HG03575 (cell line): Measurements from ENCODE around the gene RIPOR1.
"Not testable (repeated sequence)": the region's sequence is repeated elsewhere in the genome, so short reads cannot be mapped to it uniquely, and the experiment has no call there.

Experiments
- ATAC-seq: cut with Tn5 transposase; IDR thresholded peaks from one replicate; pipeline ENCODE4 v1.9.1; 2021; ENCODE audit not compliant: unreplicated experiment, insufficient number of reproducible peaks, low FRiP score; ENCODE audit errors: extremely low read depth

The RIPOR1 gene

GRCh38 chr16:67528222-67528869, at the start of gene RIPOR1:
TSS of gene RIPOR1 (plus strand) at chr16:67528829. CDS start at chr16:67538447, 9,618 bp downstream.
- ATAC-seq = no peak

GRCh38 chr16:67480833-67481560, 47.6 kb upstream of the RIPOR1 start, which contains the start of gene ATP6V0D1:
TSS of gene ATP6V0D1 (minus strand) at chr16:67481157. CDS start at chr16:67481086, 71 bp downstream.
- ATAC-seq = peak; percentile 67

GRCh38 chr16:67481561-67482232, 46.9 kb upstream of the RIPOR1 start:
- ATAC-seq = no peak

DNA sequence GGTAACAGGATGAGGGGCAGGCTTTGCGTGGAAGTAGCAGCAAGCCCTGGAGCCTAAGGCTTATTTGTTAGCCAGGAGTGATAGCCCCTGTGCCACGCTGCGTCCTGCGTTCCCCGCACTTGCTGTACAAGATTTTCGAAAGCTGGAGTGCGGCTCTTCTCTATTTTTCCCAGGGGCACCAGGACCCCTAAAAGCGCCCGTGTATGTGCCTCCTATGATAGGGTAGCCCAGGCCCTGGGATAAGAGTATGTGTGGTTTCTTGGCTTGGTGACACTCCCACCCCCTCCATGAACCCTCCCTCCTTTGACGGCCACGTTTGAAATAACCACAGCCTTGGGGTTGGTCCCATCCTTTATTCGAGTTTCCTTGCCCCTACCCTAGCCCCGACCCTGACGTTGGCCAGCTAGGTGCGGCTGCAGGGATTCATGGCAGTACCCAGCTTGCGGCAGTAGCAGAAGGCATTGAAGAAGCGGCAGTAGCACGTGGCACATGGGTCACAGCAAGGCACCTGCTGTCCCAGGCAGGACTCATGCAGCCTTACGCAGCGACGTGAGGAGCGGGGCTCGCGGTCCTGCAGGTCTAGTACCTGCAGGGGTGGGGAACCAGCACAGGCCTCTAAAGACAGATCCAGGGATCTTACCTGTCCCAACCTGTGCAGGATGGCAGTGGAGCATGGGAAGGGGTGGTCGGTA, 46.2 kb upstream of the RIPOR1 start:
- ATAC-seq = no peak

- no peak for ATAC-seq
Measured at GRCh38 chr16:67483150-67483549, 45.5 kb upstream of the RIPOR1 start, which contains the start of gene AGRP. TSS of gene AGRP (minus strand) at chr16:67483547. CDS start at chr16:67483398, 149 bp downstream.

- no peak for ATAC-seq
Measured at GRCh38 chr16:67483731-67484525, 44.7 kb upstream of the RIPOR1 start.

DNA sequence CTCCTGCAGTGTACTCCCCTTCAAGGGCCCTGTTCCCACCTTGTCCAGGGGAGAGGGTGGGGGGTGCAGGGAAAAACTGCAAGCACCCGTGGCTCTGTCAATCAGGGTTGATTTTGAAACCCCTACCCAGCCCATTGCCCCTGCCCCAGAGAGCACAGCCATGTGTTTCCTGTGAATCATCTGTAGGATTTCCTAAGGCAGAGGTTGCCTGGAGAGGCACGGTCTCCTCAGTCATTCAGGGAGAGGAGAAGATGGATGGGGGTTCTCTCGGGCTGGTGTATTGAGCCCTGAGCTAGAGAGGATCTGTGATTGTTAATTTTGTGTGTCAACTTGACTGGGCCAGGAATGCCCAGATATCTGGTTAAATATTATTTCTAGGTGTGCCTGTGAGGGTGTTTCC, 41.8 kb upstream of the RIPOR1 start:
- no peak for ATAC-seq

- not testable (repeated sequence) for ATAC-seq
Measured at GRCh38 chr16:67487561-67487960, 41.1 kb upstream of the RIPOR1 start.

DNA sequence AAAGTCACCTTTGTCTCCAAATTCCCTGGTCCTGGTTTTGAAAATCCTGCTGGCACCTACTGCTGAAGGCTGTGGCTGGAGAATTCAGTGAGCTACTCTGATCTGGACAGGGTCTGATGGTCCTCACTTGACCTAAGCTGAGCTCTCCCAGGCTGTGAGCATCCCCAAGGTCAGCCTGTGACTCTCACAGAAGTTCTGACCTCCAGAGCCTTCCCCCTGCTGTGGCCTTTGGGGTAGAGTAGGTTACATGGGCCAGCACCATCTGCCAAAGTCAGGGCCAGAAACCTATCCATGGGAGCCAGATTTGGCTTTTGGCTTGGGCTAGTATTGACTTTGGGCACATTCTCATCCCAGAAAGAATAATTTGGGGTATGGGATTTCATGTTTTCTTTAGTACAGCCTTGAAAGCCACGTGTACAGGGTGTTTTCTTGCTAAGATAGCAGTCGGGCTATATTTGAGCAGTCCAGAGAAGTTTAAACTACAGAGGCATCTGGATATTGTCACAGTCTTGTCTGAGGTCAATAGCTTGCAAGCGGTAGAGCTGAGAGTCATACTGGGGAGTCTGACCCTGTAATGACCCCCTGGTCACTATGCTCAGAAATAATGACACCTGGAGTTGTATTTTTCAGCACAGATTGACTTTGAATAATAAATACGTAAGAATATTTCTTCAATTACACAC, 39.1 kb upstream of the RIPOR1 start:
- ATAC-seq = no peak

DNA sequence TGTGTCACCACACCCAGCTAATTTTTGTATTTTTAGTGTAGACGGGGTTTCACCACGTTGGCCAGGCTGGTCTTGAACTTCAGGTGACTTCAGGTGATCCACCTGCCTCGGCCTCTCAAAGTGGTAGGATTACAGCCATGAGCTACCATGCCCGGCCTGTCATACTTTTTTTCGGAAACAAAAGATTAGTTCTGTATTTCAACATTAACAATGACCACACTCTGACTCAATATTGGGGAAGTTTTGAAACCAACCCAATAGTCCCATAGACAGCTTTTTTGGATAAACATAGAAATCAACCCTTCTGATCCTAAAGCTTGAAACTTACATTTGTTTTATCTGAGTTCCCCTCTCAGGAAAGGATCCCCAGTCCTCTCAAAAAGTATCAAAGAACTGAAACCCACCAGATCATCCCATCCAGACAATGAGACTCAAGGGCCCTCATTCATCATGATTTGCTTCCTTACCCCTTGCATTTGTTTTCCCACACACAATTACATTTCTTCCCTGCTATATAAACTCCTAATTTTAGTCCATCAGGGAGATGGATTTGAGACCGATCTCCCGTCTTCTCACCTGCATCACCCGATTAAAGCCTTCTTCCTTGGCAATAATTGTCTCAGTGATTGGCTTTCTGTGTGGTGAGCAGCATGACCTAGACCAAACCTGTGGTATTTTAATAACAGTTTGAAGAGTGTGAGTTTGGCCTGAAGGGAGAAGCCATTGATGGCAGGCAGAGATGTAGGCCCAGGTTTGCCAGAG, 38.1 kb upstream of the RIPOR1 start:
- ATAC-seq = no peak

GRCh38 chr16:67499106-67499505, 29.5 kb upstream of the RIPOR1 start:
- ATAC-seq = no peak

DNA sequence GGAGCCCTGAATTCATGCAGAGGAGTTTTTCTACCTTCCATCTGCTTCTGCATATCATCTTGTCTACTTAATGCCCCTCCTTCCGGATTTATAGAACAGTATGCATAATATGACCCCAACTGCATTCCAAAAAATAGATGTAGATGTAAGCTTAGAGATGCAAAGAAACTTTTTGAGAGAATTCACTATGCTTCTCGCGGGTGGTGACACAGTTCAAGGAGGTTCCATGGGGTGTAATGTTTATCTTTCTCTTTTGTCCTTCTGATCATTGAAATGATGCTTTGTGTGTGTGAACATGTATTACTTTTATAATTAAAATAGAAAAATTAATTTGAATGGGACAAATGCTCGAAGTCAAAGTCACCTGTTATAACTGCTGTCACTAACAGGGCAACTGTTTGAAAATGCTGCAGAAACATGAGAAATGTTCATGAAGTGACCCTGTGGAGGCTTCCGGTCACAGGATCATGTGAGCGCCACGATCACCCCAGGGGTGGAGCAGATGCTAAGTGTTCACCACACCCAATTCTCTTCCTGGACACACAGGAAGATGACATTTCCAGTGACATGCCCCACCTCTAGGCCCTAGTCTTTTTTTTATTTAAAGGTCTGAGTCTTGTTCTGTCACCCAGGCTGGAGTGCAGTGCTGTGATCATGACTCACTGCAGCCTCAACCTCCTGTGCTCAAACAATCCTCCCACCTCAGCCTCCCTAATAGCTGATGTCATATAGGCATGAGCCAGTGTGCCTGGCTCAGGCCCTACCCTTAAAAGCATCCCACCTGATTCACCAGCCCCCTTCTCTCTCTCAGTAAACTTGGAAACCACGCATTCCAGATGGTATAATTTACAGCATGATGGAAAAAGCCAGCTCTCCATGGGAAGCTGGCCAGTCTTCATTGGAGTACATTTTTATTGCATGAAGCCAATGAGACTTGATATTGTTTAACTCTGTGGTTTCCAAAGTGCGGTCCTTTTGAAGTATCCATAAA, 24.3 kb upstream of the RIPOR1 start:
- ATAC-seq = no peak

DNA sequence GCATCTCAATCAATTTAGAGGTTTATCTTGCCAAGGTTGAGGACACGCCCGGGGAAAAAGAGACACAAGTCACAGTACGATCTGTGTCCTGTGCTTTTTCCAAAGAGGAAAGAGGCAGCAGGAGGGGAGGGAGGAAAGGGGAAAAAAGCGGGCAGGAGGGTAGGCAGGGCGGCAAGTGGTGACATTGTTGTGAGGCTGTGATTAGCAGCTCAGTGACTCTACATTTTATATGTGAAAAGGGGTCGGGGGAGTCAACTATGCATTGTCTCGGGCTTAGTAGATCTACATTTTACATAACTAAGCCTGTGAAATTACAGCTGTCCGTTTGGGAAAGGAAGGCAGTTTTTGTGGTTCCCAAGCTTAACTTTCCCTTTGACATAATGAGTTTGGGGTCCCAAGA, 22.2 kb upstream of the RIPOR1 start:
- ATAC-seq = no peak

GRCh38 chr16:67509016-67509415, 19.6 kb upstream of the RIPOR1 start:
- ATAC-seq = no peak

DNA sequence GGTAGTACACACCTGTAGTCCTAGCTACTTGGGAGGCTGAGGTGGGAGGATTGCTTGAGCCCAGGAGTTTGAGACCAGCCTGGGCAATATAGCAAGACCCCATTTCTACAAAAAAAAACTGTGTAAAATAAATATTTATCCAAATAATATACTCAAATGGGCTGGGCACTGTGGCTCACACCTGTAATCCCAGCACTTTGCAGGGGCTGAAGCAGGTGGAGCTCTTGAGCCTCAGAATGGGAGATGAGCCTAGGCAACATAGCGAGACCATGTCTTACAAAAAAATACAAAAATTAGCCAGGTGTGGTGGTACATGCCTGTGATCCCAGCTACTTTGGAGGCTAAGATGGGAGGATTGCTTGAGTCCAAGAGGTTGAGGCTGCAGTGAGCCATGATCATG, 14.7 kb upstream of the RIPOR1 start:
- not testable (repeated sequence) for ATAC-seq

- no peak for ATAC-seq
Measured at GRCh38 chr16:67514382-67514828, 14.2 kb upstream of the RIPOR1 start.
